AG04450 (cell line): ENCODE data around the gene RELN. TPM values are rescaled to one million over a fixed set of nuclear protein-coding genes. Genes with fewer than 3 reads are reported as not detected.

Experiments
- CTCF ChIA-PET: fragments of 300-600, 350-600 bp; formaldehyde crosslinking; extraction: SDS; loops from one replicate; lab custom pipeline; 2022; ENCODE audit warnings: antibody characterized with exemption, inconsistent platforms; lab: Charles Lee
- POLR2A ChIA-PET: fragments of 350-600 bp; formaldehyde crosslinking; extraction: SDS; loops from one replicate; lab custom pipeline; 2021; ENCODE audit warnings: antibody characterized with exemption, inconsistent platforms; lab: Yijun Ruan, JAX
- DNase-seq: peaks from one replicate; pipeline ENCODE4 v3.0.0-alpha.2; 2011; ENCODE audit warnings: low read depth, low spot score
- H3K27ac ChIP-seq: one replicate; pipeline ENCODE4 v1.5.1; 2012; ENCODE audit warnings: low read depth, low read length, control low read depth
- H3K27me3 ChIP-seq: one replicate; pipeline ENCODE4 v1.6.0; 2012; ENCODE audit warnings: low read length; ENCODE audit not compliant: control insufficient read depth, insufficient read depth
- H3K4me3 ChIP-seq: 2 replicates; pipeline ENCODE4 v1.5.1; 2011; ENCODE audit warnings: mild to moderate bottlenecking, low read depth, low read length, control low read depth
- H3K9me3 ChIP-seq: 2 replicates; pipeline ENCODE4 v1.5.1; 2012; ENCODE audit warnings: low read length; ENCODE audit not compliant: control insufficient read depth, insufficient read depth
- polyA plus RNA-seq: library from polyadenylated mRNA; depleted of rRNA; stranded (reverse); fragments of >200 nt; gene quantifications from 2 replicates; pipeline ENCODE4 v1.2.3, GENCODE V29; 2011
- TF ChIP-seq, protein P1 (sequence below): IDR thresholded peaks from 2 replicates; pipeline ENCODE4 v1.5.1; 2011; ENCODE audit warnings: low read depth, low read length, control low read depth, inconsistent platforms

Gene RELN
- polyA plus RNA-seq, 1 experiment: 7.6 TPM

DNA sequence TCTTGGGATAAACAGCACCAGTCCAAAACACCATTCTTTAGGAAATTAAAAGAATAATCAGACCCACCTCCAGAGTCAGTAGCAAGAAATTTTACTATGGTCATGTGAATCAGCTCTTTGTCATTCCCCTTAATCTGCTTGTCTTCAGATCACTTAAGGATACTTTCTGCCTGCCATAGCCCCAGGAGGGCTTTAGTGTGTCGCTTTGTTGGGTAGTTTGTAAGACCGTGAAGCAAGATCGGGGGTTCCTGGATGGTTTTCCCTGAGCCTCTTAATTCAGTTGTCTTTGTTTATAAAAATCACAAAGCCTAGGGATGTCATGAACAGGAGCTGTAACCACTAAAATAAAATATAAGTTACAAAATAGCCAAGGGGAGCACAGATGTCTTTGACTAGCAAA is 223.6 kb downstream of the RELN start:
- Histone ChIP-seq H3K4me3 (no peak overlapping the region), H3K27me3 (no peaks in the 10 kb centered on the region), H3K27ac (no peak overlapping the region), H3K9me3 (no peaks in the 10 kb centered on the region)
- TF ChIP-seq, protein P1, sequence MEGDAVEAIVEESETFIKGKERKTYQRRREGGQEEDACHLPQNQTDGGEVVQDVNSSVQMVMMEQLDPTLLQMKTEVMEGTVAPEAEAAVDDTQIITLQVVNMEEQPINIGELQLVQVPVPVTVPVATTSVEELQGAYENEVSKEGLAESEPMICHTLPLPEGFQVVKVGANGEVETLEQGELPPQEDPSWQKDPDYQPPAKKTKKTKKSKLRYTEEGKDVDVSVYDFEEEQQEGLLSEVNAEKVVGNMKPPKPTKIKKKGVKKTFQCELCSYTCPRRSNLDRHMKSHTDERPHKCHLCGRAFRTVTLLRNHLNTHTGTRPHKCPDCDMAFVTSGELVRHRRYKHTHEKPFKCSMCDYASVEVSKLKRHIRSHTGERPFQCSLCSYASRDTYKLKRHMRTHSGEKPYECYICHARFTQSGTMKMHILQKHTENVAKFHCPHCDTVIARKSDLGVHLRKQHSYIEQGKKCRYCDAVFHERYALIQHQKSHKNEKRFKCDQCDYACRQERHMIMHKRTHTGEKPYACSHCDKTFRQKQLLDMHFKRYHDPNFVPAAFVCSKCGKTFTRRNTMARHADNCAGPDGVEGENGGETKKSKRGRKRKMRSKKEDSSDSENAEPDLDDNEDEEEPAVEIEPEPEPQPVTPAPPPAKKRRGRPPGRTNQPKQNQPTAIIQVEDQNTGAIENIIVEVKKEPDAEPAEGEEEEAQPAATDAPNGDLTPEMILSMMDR: no peak
- POLR2A ChIA-PET: no interaction called here
- DNase-seq: no peak
- CTCF ChIA-PET: no interaction called here

DNA sequence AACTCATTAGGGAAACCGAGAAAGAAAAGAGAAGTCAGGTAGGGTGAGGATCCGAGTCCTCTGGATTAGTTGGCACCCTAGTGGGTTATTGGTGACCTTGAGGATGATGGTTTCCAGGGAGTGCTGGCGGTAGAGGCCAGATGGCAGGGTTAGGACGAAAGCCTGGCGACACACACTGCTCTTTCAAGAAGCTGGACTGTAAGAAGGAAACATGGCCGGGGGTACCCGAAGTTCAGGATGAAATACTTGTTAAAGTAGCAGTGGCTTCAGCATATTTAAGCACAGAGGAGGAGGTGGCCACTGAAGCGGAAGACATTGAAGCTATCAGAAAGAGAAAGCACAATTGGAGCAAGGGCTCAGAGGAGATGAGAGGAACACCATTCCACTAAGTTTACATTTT is 224.6 kb downstream of the RELN start:
- DNase-seq: no peak
- no peak overlapping the region for H3K27ac ChIP-seq
- H3K4me3 ChIP-seq: no peak overlapping the region
- H3K27me3 ChIP-seq: no peaks in the 10 kb centered on the region
- POLR2A ChIA-PET: no interaction called here
- no peaks in the 10 kb centered on the region for H3K9me3 ChIP-seq
- CTCF ChIA-PET: no interaction called here
- TF ChIP-seq, protein P1: no peak

DNA sequence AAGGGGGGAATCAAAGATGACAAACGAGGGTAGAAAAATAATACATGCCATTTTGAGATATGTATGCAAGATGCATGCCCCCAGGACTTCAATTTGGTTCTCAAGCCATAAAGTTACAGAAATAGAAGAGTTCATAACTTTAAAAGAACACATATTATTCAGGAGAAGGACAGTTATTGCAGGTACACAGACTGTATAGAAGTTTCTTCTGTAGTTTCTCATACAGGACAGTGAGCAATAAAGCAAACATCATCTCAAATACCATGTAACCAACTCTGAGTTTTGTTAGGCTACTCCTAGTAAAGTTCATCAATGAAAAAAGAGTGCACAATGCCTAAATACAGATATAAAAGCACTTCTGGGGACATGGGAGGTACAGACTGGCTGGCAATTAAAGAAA is 226.6 kb downstream of the RELN start:
- Histone ChIP-seq H3K27ac (no peak overlapping the region), H3K9me3 (no peaks in the 10 kb centered on the region), H3K27me3 (no peaks in the 10 kb centered on the region), H3K4me3 (no peak overlapping the region)
- TF ChIP-seq, protein P1: no peak
- DNase-seq: no peak
- ChIA-PET POLR2A (no interaction called here), CTCF (no interaction called here)

DNA sequence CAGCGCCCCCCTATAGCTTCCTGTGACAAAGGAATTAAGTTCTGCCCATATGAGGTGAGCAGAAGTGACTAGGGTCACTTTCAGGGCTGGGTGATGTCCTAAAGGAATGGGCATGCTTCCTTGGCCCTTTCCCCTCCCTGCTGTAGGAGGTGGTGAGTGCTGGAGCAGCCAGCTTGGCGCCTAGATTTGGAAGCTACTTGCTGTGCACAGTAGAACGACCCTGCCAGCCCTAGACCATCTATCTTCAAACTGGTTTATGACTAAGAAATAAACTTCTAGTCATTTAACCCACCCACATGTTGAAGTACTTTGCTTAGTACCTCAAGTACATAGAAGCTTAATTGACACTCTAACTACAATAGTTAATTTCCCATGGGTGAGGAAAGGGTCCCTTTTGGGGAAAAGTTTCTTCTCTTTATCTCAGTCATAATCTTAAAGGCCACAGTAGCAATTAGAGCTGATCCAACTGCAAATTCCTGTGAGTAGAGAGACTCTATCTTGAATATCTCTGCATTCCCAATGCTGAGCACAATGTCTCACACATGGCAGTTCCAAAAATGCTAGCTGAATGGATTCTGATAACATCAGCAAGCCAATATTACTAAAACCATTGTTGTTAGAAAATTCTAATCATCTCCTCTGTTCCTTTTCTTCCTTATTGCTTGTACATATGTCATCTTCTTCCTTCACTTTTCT is 227.2 kb downstream of the RELN start:
- POLR2A ChIA-PET: no interaction called here
- CTCF ChIA-PET: no interaction called here
- TF ChIP-seq, protein P1: no peak
- no peak for DNase-seq
- Histone ChIP-seq H3K4me3 (no peak overlapping the region), H3K9me3 (no peaks in the 10 kb centered on the region), H3K27ac (no peak overlapping the region), H3K27me3 (no peaks in the 10 kb centered on the region)

DNA sequence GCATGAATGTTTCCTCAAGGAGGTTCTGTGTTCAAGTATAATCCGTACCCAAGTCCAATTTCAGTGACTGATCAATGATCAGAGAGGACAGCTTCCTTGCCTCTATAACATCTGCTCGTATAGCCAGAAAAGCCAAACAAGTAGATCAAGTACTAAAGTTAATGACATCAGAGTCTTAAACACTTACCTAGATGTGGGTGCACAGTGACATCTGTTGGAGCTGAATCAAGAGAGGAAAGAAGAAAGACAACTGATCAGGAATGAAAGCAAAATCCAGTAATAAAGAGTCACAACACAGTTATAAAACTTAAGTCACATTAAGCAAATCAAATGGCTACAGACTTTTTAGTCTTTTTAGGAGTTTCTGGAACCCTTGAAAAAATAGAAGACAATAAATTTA is 236.5 kb downstream of the RELN start:
- ChIA-PET POLR2A (no interaction called here), CTCF (interaction anchor here (0.7 to 2.4 kb wide), 4 partner anchors 15 to 181 kb away, joined by 3 to 9 read pairs (median 3); no protein-coding TSS in a partner anchor)
- H3K27me3 ChIP-seq: no peaks in the 10 kb centered on the region
- TF ChIP-seq, protein P1: no peak
- H3K27ac ChIP-seq: no peak overlapping the region
- DNase-seq: no peak
- no peaks in the 10 kb centered on the region for H3K9me3 ChIP-seq
- no peak overlapping the region for H3K4me3 ChIP-seq
